OCI-LY3 (cell line): ENCODE measurements around the gene CD19.

Experiments
- CTCF ChIP-seq: fragments of 200-600, 300-600 bp; sonication (generic); IDR thresholded peaks from 2 replicates; pipeline ENCODE4 v1.5.1; 2014; ENCODE audit warnings: antibody characterized with exemption, low read length, low read depth
- EZH2phosphoT487 ChIP-seq: fragments of 200-600 bp; shearing (Covaris generic); IDR thresholded peaks from 2 replicates; pipeline ENCODE4 v1.6.1; 2018; ENCODE audit warnings: antibody characterized with exemption, mixed run types, low read depth

- TF ChIP-seq CTCF (no peak), EZH2phosphoT487 (no peak)
Measured at GRCh38 chr16:28931801-28932225, at the start of gene CD19.
